RCC 7860 (cell line): ENCODE measurements around the gene RNU4-1.

ENCODE experiments used
- DNase-seq: peaks from one replicate; pipeline ENCODE4 v3.0.0-alpha.2; 2015; ENCODE audit warnings: low spot score
- FAIRE-seq: peaks from 2 replicates; lab custom pipeline; 2012; peaks lifted over from hg19 to GRCh38; lab: Jason Lieb, UNC

The RNU4-1 gene

GRCh38 chr12:120290609-120291305, 2.3 kb downstream of the RNU4-1 start:
- FAIRE-seq (no peak), DNase-seq (peak; percentile 70)

GRCh38 chr12:120287491-120287890, 5.5 kb downstream of the RNU4-1 start:
- no peak for DNase-seq
- no peak for FAIRE-seq

- FAIRE-seq, result no peak
- DNase-seq, result peak; percentile 13
Measured at GRCh38 chr12:120286768-120287490, 6.1 kb downstream of the RNU4-1 start.

GRCh38 chr12:120284381-120284780, 8.7 kb downstream of the RNU4-1 start:
- DNase-seq, result no peak
- FAIRE-seq, result no peak

GRCh38 chr12:120283318-120283717, 9.7 kb downstream of the RNU4-1 start:
- DNase-seq, result no peak
- FAIRE-seq, result no peak

- DNase-seq, result no peak
- no peak for FAIRE-seq
Measured at GRCh38 chr12:120278137-120279069, 14.6 kb downstream of the RNU4-1 start.

- FAIRE-seq, result no peak
- DNase-seq, result no peak
Measured at GRCh38 chr12:120276734-120277133, 16.3 kb downstream of the RNU4-1 start.

DNA sequence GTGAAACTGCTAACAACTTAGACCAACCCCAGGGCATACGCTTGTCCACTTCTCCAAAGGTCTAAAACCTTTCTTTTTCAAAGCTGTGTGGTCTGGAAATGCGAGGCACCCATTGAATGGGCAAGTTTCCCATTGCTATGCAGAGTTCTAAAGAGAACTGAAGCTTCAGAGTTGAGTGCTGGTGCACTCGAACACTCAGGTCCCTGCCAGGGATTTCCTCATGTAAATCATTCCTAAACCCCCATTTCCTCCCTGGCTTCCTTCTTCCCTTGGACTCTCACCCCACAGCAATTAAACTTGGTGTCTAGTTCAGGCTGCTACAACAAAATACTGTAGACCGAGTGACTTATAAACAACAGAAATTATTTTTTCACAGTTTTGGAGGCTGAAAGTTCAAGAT, 25.3 kb downstream of the RNU4-1 start:
- no peak for FAIRE-seq
- no peak for DNase-seq

- FAIRE-seq (no peak), DNase-seq (no peak)
Measured at GRCh38 chr12:120266180-120266870, 26.7 kb downstream of the RNU4-1 start.

DNA sequence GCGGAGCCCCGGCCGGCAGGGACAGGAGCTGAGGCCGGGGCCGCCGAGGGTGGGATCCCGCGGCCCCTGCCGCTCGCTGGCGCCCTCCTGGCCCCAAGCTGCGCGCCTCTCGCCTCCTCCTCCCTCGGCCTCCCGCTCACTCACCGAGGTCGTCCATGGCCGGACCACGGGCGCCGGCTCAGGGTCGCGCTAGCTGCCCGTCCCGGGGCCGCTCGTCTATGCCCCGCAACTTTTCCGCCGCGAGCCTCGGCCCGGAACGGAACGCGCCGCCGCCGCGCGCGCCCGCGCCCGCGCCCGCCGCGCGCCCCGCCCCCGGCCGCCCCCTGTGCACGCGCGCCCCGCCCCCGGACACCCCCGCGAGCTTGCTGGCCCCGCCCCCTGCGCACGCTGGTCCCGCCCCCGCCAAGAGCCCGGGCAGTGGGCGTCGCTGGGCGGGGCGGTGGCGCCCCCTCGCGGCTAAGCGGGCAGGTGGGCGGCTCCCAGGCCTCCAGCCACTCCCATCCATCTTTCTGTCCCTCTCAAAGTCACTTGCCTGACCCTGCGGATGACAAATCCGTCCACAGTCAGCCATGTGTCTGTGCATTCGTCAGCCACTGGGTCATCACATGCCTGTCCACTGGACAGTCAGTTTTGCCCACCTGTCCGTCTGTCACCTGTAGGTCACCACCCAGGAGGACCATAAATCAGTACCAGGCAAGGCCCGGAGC, 27.4 kb downstream of the RNU4-1 start, which contains the start of gene PXN:
Gene PXN, minus strand, starts transcription at position 258 of the 707 bp plus-strand sequence. Its CDS starts 101 bp downstream, at position 157.
- FAIRE-seq (no peak), DNase-seq (peak; percentile 79)

- FAIRE-seq, result no peak
- no peak for DNase-seq
Measured at GRCh38 chr12:120264904-120265472, 28.0 kb downstream of the RNU4-1 start.

- FAIRE-seq (no peak), DNase-seq (no peak)
Measured at GRCh38 chr12:120264086-120264903, 28.7 kb downstream of the RNU4-1 start.

DNA sequence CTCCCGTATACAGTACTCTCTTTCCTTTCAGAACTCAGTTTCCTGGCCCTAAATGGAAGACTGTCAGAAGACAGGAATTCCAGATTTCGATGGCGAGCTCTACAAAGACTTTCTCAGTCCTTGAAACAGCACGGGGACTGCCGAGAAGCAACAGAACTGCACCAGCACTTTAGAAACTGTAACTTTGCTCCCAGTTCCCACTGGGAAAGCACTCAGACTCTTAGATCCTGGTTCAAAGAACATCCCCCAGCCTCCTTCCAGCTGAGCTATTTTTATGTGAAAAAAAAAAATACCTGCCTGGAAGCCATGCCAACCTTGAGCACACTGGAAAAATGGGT, 29.3 kb downstream of the RNU4-1 start:
- no peak for FAIRE-seq
- DNase-seq, result no peak

DNA sequence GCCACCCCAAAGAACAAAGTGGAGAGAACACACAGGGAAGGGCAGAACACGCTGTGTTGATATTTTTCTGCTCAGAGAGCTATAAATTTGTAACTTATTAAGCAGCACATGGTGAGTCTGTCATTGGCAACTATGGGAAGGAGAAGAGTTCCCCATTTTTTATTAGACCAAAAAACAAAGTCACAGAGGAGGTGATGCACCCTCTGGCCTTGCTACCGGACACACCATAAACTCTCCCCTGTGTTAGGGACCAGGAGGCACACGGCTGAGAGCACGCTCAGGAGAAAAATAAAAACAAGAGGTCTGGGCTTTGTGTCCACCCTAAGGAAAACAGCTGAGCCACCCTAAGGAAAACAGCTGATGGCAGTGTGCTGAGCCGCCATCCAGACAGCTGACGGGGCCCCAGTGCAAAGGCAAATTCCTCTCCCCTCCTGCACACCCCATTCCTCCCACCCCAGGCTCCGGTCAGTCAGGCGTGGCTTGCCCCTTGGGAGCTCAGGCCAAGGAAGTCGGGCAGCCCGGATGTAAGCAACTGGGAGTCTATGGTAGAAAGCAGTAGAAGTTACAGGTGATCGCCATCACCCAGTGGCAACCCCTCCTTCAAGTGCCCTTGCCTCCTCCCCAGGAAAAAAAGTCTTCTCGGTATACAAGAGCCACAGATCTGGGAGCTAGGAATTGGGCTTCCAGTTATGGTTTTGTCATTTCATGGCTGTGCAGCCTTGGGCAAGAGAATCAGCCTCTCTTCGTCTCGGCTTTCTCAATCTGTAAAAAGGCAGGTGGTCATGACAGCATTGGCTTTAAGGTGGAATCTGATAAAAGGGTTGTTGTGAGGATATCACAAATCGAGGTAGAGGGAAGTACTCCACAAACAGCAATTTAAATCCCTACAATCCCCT, 29.9 kb downstream of the RNU4-1 start:
- DNase-seq (peak; percentile 19), FAIRE-seq (no peak)

- FAIRE-seq, result peak; percentile 48
- DNase-seq, result peak; percentile 64
Measured at GRCh38 chr12:120261951-120262851, 30.8 kb downstream of the RNU4-1 start.

- DNase-seq (no peak), FAIRE-seq (no peak)
Measured at GRCh38 chr12:120260607-120261006, 32.4 kb downstream of the RNU4-1 start.
